Endodermal cell (in vitro differentiated cells): ENCODE results near the gene DUOX1. TPM values are rescaled to one million over a fixed set of nuclear protein-coding genes. Genes with fewer than 3 reads are reported as not detected.

Experiments
- DNase-seq: peaks from one replicate; pipeline ENCODE4 v3.0.0-alpha.2; 2017
- H3K27ac ChIP-seq: 2 replicates; pipeline ENCODE4 v1.5.1; 2013; ENCODE audit warnings: mild to moderate bottlenecking, low read depth, low read length, moderate library complexity
- H3K27me3 ChIP-seq: 2 replicates; pipeline ENCODE4 v1.6.1; 2013; ENCODE audit warnings: mild to moderate bottlenecking, low read length, moderate library complexity; ENCODE audit not compliant: insufficient read depth, control insufficient read depth, poor library complexity, severe bottlenecking
- H3K36me3 ChIP-seq: 2 replicates; pipeline ENCODE4 v1.7.0; 2013; ENCODE audit warnings: mild to moderate bottlenecking, low read length, moderate library complexity; ENCODE audit not compliant: control insufficient read depth, insufficient read depth
- H3K4me1 ChIP-seq: one replicate; pipeline ENCODE4 v1.7.0; 2013; ENCODE audit warnings: low read length; ENCODE audit not compliant: control insufficient read depth, insufficient read depth
- H3K4me3 ChIP-seq: 2 replicates; pipeline ENCODE4 v1.5.1; 2013; ENCODE audit warnings: mild to moderate bottlenecking, low read length, moderate library complexity
- H3K9ac ChIP-seq: 2 replicates; pipeline ENCODE4 v1.6.1; 2013; ENCODE audit warnings: mild to moderate bottlenecking, low read length, moderate library complexity; ENCODE audit not compliant: poor library complexity, severe bottlenecking; ENCODE audit errors: extremely low read depth
- H3K9me3 ChIP-seq: 2 replicates; pipeline ENCODE4 v1.6.1; 2013; ENCODE audit warnings: mild to moderate bottlenecking, low read length, moderate library complexity; ENCODE audit not compliant: control insufficient read depth
- H3K27ac Mint-ChIP-seq: 2 replicates; pipeline ENCODE4 v1.8.0; 2020; ENCODE audit warnings: mixed read lengths
- H3K27me3 Mint-ChIP-seq: 2 replicates; pipeline ENCODE4 v1.8.0; 2021; ENCODE audit warnings: mild to moderate bottlenecking, mixed read lengths; ENCODE audit not compliant: insufficient read depth
- H3K36me3 Mint-ChIP-seq: 2 replicates; pipeline ENCODE4 v1.8.0; 2020; ENCODE audit warnings: low read depth, mixed read lengths
- H3K4me1 Mint-ChIP-seq: 2 replicates; pipeline ENCODE4 v1.8.0; 2020; ENCODE audit warnings: mixed read lengths
- H3K4me3 Mint-ChIP-seq: 2 replicates; pipeline ENCODE4 v1.8.0; 2020; ENCODE audit warnings: mild to moderate bottlenecking, moderate library complexity, mixed read lengths
- H3K9me3 Mint-ChIP-seq: 2 replicates; pipeline ENCODE4 v1.8.0; 2020; ENCODE audit warnings: mild to moderate bottlenecking, mixed read lengths
- WGBS, 2 experiments: methylation state at CpG; one replicate each; pipeline versions ENCODE4 v1.1.5 to v1.1.7; 2013; ENCODE audit warnings: missing lambda C conversion rate in 2 of 2, mixed read lengths in 1 of 2; ENCODE audit not compliant: insufficient coverage in 1 of 2, insufficient read length in 1 of 2; 5-methylcytosine and 5-hydroxymethylcytosine counted together
- total RNA-seq, 2 donors: library from RNA; stranded (reverse); fragmentation: NEBNext Ultra II Directional in 1 of 2; extraction: Animal tissue kit (Norgen Biotek cat#: 25700) in 1 of 2; gene quantifications; 2 replicates in 1 of 2; 3 replicates in 1 of 2; pipeline ENCODE4 v1.2.1, GENCODE V29; 2021
- TF ChIP-seq, protein P1 (sequence below): fragments of 200-600 bp; sonication (generic); conservative IDR thresholded peaks from 2 replicates; pipeline ENCODE4 v1.5.0; 2021; ENCODE audit warnings: antibody characterized with exemption, mild to moderate bottlenecking

Gene DUOX1
- total RNA-seq, 2 donors from 2014 or later: 1.2 to 1.9 TPM

DNA sequence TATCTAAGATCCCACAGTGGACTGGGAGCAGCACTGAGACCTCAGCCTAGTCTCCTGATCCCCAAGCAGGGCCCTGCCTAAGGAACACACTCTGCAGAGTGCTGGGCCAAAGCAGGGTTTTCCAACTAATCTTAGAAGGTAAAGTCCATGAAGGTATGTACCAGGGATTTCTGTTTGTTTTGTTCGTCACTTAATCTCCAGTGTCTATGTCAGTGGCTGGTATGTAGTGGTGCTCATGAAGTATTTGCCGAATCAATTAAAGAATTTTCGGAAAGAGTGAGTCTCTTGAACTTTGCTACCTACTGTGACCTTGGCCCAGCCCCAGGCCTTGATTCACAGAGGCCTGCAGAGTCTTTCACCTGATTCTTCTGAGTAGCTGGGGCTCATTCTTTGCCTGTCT is 1.7 kb downstream of the DUOX1 start:
- Histone ChIP-seq H3K9ac (no peak overlapping the region), H3K27ac (no peak overlapping the region), H3K36me3 (no peaks in the 10 kb centered on the region), H3K4me3 (no peak overlapping the region), H3K27me3 (peaks cover 99% of the 10 kb centered on the region), H3K4me1 (peaks cover 3% of the 10 kb centered on the region), H3K9me3 (no peaks in the 10 kb centered on the region)
- Mint-ChIP-seq H3K9me3 (no peaks in the 10 kb centered on the region), H3K4me3 (no peak overlapping the region), H3K27me3 (peaks cover 91% of the 10 kb centered on the region), H3K4me1 (peaks cover 7% of the 10 kb centered on the region), H3K36me3 (no peaks in the 10 kb centered on the region), H3K27ac (no peak overlapping the region)
- WGBS, 2 experiments: 88 to 91% methylated on average over 3 of the region's 3 CpGs
- TF ChIP-seq, protein P1, sequence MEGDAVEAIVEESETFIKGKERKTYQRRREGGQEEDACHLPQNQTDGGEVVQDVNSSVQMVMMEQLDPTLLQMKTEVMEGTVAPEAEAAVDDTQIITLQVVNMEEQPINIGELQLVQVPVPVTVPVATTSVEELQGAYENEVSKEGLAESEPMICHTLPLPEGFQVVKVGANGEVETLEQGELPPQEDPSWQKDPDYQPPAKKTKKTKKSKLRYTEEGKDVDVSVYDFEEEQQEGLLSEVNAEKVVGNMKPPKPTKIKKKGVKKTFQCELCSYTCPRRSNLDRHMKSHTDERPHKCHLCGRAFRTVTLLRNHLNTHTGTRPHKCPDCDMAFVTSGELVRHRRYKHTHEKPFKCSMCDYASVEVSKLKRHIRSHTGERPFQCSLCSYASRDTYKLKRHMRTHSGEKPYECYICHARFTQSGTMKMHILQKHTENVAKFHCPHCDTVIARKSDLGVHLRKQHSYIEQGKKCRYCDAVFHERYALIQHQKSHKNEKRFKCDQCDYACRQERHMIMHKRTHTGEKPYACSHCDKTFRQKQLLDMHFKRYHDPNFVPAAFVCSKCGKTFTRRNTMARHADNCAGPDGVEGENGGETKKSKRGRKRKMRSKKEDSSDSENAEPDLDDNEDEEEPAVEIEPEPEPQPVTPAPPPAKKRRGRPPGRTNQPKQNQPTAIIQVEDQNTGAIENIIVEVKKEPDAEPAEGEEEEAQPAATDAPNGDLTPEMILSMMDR: no peak
- DNase-seq: no peak

DNA sequence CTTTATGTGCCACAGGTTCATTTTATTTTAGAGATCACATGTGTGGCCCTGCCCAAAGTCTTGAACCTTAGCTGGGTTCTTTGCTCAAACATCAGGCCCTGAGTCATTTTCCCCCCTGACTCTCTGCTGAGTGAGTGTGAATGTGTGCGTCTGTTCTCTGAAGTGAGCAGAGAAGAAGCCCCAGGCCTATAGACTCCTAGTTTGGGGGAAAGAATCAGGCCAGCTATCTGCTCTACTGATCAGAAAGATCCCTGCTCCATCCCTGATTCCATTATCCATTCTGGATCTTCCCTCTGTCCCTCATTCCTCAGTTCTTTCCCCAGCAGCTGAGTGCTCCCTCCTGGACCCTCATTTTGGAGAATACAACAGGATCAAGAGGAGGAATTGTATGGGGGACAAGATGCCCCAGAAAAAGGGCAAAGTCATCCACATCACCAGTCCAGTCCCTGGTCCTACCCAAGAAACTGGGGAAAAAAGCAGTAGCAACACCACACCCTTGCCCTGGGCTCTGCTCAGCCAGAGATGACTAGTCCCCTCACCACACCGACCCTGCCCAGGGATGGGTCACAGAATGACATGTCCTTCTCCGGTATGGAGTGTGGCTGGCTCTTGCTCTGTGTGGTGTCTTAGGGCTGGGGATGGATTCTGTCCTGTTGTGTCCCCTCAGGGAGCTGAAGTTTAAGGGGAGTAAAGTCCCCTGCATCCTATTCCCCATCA is 3.2 kb downstream of the DUOX1 start:
- H3K9me3 Mint-ChIP-seq: no peaks in the 10 kb centered on the region
- no peak overlapping the region for H3K27ac Mint-ChIP-seq
- TF ChIP-seq, protein P1: no peak
- peaks cover 91% of the 10 kb centered on the region for H3K27me3 Mint-ChIP-seq
- Histone ChIP-seq H3K9ac (no peak overlapping the region), H3K27me3 (peaks cover 95% of the 10 kb centered on the region), H3K9me3 (no peaks in the 10 kb centered on the region), H3K4me3 (no peak overlapping the region), H3K27ac (no peak overlapping the region), H3K4me1 (peaks cover 3% of the 10 kb centered on the region), H3K36me3 (no peaks in the 10 kb centered on the region)
- no peak overlapping the region for H3K4me3 Mint-ChIP-seq
- no peaks in the 10 kb centered on the region for H3K36me3 Mint-ChIP-seq
- 60 to 87% methylated on average over 1 to 3 of the region's 3 CpGs for WGBS, 2 experiments
- DNase-seq: no peak
- H3K4me1 Mint-ChIP-seq: peaks cover 7% of the 10 kb centered on the region

DNA sequence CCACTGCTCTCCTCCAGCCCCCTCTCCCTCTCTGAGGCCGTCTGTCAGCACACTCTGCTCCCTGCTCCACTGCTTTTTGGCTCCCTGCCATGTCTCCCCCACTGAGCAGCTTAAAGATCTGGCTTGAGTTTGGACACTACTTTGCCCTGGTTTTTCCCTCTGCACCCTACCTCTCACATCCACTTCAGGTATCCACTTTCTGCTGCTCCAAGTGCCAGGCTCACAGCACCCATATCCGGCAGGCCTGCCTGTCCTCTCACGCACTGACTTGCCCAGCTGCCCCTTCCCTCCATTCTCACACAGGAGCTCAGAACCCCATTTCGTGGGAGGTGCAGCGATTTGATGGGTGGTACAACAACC is 3.7 kb downstream of the DUOX1 start:
- Mint-ChIP-seq H3K4me1 (peaks cover 7% of the 10 kb centered on the region), H3K4me3 (no peak overlapping the region), H3K9me3 (no peaks in the 10 kb centered on the region), H3K27me3 (peaks cover 90% of the 10 kb centered on the region), H3K27ac (no peak overlapping the region), H3K36me3 (no peaks in the 10 kb centered on the region)
- Histone ChIP-seq H3K36me3 (no peaks in the 10 kb centered on the region), H3K9ac (no peak overlapping the region), H3K4me1 (peaks cover 3% of the 10 kb centered on the region), H3K9me3 (no peaks in the 10 kb centered on the region), H3K4me3 (no peak overlapping the region), H3K27me3 (peaks cover 95% of the 10 kb centered on the region), H3K27ac (no peak overlapping the region)
- WGBS, 2 experiments: 81 to 82% methylated on average over 3 to 5 of the region's 5 CpGs
- DNase-seq: no peak
- TF ChIP-seq, protein P1: no peak
